Superior temporal gyrus (tissue), 1 donor: ENCODE results near the gene TNNI2.

Source experiments
- DNase-seq: peaks from one replicate; pipeline ENCODE4 v3.0.0-alpha.2; 2016; ENCODE audit errors: extremely low spot score

Gene TNNI2

GRCh38 chr11:1847006-1847735 is 8.4 kb downstream of the TNNI2 start:
- no peak for DNase-seq

GRCh38 chr11:1847926-1848639 is 9.3 kb downstream of the TNNI2 start:
- no peak for DNase-seq

GRCh38 chr11:1848640-1849430 is 10.1 kb downstream of the TNNI2 start:
- no peak for DNase-seq

GRCh38 chr11:1851468-1852180 is 12.8 kb downstream of the TNNI2 start:
- no peak for DNase-seq

GRCh38 chr11:1852271-1852876 is 13.6 kb downstream of the TNNI2 start:
- no peak for DNase-seq

GRCh38 chr11:1852877-1853276 is 14.1 kb downstream of the TNNI2 start, which contains the start of gene LSP1:
TSS of gene LSP1 (plus strand) at chr11:1853084. CDS start at chr11:1853145, 61 bp downstream.
- DNase-seq, result no peak

GRCh38 chr11:1853376-1854131 is 14.8 kb downstream of the TNNI2 start:
- no peak for DNase-seq

- no peak for DNase-seq
Observed at GRCh38 chr11:1854132-1854948, 15.6 kb downstream of the TNNI2 start.

GRCh38 chr11:1854949-1855885 is 16.4 kb downstream of the TNNI2 start:
- DNase-seq, result no peak

GRCh38 chr11:1855886-1856265 is 17.1 kb downstream of the TNNI2 start:
- no peak for DNase-seq

GRCh38 chr11:1856306-1857005 is 17.7 kb downstream of the TNNI2 start:
- no peak for DNase-seq

GRCh38 chr11:1857064-1857463 is 18.3 kb downstream of the TNNI2 start:
- no peak for DNase-seq

- no peak for DNase-seq
Observed at GRCh38 chr11:1858154-1858553, 19.4 kb downstream of the TNNI2 start.

- DNase-seq, result no peak
Observed at GRCh38 chr11:1858576-1858975, 19.8 kb downstream of the TNNI2 start.

GRCh38 chr11:1859004-1859403 is 20.2 kb downstream of the TNNI2 start:
- DNase-seq, result no peak

GRCh38 chr11:1860108-1860507 is 21.3 kb downstream of the TNNI2 start:
- no peak for DNase-seq

GRCh38 chr11:1861435-1862411 is 22.9 kb downstream of the TNNI2 start:
- DNase-seq, result no peak
